Mucosa of descending colon (tissue), 3 donors: ENCODE results near the gene OSTF1. TPM values are rescaled to one million over a fixed set of nuclear protein-coding genes. Genes with fewer than 3 reads are reported as not detected.

ENCODE experiments used
- ATAC-seq: fragments of 200-7000 bp; cut with Tn5 transposase; one replicate; pipeline ENCODE4 v1.9.1; 2020; ENCODE audit warnings: mild to moderate bottlenecking, moderate library complexity
- DNase-seq, 3 donors: peaks; one replicate each; pipeline ENCODE4 v3.0.0-alpha.2; 2020
- H3K36me3 ChIP-seq: fragments of 200-600 bp; one replicate; pipeline ENCODE4 v1.8.0; 2021; ENCODE audit warnings: low read depth, mild to moderate bottlenecking
- H3K4me1 ChIP-seq: fragments of 200-600 bp; one replicate; pipeline ENCODE4 v1.8.0; 2021; ENCODE audit warnings: low read depth, mild to moderate bottlenecking
- H3K4me3 ChIP-seq: fragments of 200-600 bp; one replicate; pipeline ENCODE4 v1.8.0; 2021; ENCODE audit warnings: mild to moderate bottlenecking
- H3K9me3 ChIP-seq: fragments of 200-600 bp; one replicate; pipeline ENCODE4 v1.8.0; 2021; ENCODE audit warnings: mild to moderate bottlenecking
- intact Hi-C, 2 donors: fragments of 100-400 bp; cut with DNase I in 1 of 2; cut with micrococcal nuclease in 1 of 2; formaldehyde crosslinking; loops; one replicate each; pipeline versions ENCODE4 v1.11.0 to v1.11.1; 2022; cut with DNase I, micrococcal nuclease
- total RNA-seq, 3 donors: library from RNA; stranded (reverse); fragmentation: NEBNext Ultra II Directional in 2 of 3; extraction: Animal tissue kit (Norgen Biotek cat#: 25700) in 2 of 3; gene quantifications; one replicate each; pipeline versions ENCODE4 v1.2.1 to v1.2.4, GENCODE V29; 2021 to 2023
- TF ChIP-seq, protein P1 (sequence below): fragments of 200-600 bp; IDR thresholded peaks from one replicate; pipeline ENCODE4 v1.8.0; 2022; ENCODE audit warnings: antibody characterized with exemption, mild to moderate bottlenecking
- donor health status: DM: no; HTN: no; CAD: no; lungs with moderate emphysema.
- donor health status: DM: no; HTN: no; CAD: no.
- donor health status: DM: no; HTN: yes; CAD: no.

Gene OSTF1
- total RNA-seq, 3 donors from 2014 or later, result 40.6 to 71.2 (median 63.9) TPM

DNA sequence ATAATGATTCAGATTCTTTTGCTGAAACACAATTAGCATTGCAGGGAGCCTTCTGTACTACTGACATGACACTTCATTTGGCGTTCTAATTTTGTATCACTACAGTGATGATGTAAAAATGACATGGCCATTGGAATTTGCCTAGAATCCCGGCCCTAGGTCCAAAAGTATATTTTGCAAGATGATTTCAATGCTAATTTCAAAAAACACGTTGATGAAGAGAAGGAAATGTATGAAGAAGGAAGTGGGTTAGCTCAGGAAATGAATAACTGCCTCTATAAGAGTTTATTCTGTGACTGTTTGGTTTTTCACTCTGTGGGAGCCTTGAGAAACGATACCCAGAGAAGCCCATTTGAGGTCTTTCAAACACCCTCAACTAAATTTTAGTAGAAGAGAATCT, 59.3 kb downstream of the OSTF1 start:
- TF ChIP-seq, protein P1, sequence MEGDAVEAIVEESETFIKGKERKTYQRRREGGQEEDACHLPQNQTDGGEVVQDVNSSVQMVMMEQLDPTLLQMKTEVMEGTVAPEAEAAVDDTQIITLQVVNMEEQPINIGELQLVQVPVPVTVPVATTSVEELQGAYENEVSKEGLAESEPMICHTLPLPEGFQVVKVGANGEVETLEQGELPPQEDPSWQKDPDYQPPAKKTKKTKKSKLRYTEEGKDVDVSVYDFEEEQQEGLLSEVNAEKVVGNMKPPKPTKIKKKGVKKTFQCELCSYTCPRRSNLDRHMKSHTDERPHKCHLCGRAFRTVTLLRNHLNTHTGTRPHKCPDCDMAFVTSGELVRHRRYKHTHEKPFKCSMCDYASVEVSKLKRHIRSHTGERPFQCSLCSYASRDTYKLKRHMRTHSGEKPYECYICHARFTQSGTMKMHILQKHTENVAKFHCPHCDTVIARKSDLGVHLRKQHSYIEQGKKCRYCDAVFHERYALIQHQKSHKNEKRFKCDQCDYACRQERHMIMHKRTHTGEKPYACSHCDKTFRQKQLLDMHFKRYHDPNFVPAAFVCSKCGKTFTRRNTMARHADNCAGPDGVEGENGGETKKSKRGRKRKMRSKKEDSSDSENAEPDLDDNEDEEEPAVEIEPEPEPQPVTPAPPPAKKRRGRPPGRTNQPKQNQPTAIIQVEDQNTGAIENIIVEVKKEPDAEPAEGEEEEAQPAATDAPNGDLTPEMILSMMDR, result no peak
- Histone ChIP-seq H3K4me3 (no peak overlapping the region), H3K9me3 (peaks cover 9% of the 10 kb centered on the region), H3K36me3 (no peaks in the 10 kb centered on the region), H3K4me1 (no peaks in the 10 kb centered on the region)
- ATAC-seq (peak; percentile 57), DNase-seq (no peak)
- intact Hi-C loops, result no loop called here

DNA sequence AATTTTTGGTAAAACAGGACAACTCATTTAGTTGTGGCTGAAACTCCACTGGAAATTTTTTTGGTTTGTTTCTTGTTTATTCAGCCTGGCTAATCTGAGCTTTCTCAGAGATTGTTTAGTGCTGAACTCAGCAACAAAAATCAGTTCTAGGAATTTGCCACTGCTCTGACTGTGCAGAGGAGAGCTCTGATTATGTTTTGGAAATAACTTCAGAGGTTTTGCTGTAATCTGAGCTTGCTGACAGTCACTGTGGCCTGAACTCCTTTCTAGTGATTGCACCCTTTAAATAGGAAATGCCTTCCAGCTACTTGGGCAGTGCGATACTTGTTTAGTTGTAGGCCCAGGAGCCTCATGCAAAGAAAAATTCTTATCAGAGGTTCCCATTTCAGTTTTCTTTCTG, 60.2 kb downstream of the OSTF1 start:
- intact Hi-C loops, result no loop called here
- no peaks in the 10 kb centered on the region for H3K4me1 ChIP-seq
- no peak overlapping the region for H3K4me3 ChIP-seq
- TF ChIP-seq, protein P1, result no peak
- DNase-seq (no peak), ATAC-seq (no peak)
- H3K9me3 ChIP-seq, result peaks cover 9% of the 10 kb centered on the region
- no peaks in the 10 kb centered on the region for H3K36me3 ChIP-seq

DNA sequence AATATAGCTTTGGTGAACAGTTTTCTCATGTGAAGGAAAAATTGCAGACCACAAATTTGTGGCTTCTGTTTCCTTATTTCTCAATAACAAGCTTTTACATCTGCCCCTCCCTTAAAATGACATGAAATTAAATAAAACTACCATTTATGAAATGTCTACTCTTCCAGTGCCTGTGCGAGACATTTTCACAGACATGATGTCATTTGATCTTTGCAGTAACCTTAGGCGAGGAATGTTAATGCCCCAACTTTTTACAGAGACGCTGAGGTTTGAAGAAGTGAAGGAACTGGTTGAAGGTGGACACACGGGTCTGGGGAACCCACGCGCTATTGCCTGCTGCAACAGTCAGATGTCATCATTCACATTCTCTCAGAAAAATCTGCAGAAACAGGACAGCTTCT, 61.5 kb downstream of the OSTF1 start:
- Histone ChIP-seq H3K36me3 (no peaks in the 10 kb centered on the region), H3K4me1 (no peaks in the 10 kb centered on the region), H3K4me3 (no peak overlapping the region), H3K9me3 (no peaks in the 10 kb centered on the region)
- ATAC-seq, result no peak
- intact Hi-C loops, result no loop called here
- TF ChIP-seq, protein P1, result no peak
- no peak for DNase-seq

DNA sequence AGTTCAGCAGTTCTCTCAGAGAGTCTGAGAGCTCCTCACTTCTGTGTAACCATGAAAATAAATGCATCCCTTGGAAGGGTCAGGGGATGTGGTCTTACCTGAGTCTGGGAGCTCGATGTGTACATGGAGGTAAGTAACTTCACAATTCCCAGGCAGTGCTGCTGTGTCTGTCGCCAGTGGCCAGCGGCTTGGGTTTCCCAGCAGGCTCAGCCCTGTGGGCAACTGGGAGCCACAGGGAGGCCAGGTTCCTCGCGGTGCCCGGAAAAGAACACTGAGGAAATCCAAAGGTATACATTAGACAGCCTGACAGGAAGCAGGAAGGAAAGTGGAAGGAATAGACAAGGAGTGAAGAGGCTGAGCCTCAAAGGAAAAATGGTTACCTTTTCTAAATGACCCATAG, 62.2 kb downstream of the OSTF1 start:
- intact Hi-C loops, result no loop called here

DNA sequence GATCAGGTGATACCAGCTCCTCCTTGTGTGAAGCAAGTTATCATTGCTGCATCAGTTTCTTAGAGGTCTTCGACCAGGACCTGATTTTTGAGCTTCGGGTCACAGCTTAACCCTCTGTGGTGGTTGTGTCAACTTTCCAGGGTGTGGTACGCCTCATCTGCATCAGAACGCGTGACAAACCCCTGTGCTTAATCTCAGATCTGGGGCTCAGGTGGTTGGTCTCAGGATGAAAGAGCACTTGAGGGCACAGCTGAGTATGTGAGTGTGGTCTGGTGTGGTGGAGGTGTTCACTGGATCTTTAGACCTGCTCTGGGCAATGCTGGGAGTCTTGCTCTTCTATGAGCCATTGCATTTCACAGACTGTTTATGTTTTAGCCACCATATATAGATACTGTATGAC, 64.1 kb downstream of the OSTF1 start:
- Histone ChIP-seq H3K36me3 (no peaks in the 10 kb centered on the region), H3K4me3 (no peak overlapping the region), H3K9me3 (no peaks in the 10 kb centered on the region), H3K4me1 (no peaks in the 10 kb centered on the region)
- intact Hi-C loops, result no loop called here
- ATAC-seq, result peak; percentile 58
- no peak for DNase-seq
- TF ChIP-seq, protein P1, result no peak

More for the DNA sequence above, 62.2 kb downstream of the OSTF1 start:
- no peaks in the 10 kb centered on the region for H3K36me3 ChIP-seq
- no peaks in the 10 kb centered on the region for H3K4me1 ChIP-seq
- ATAC-seq (no peak), DNase-seq (no peak)
- H3K4me3 ChIP-seq, result no peak overlapping the region
- no peaks in the 10 kb centered on the region for H3K9me3 ChIP-seq
- TF ChIP-seq, protein P1, result no peak

DNA sequence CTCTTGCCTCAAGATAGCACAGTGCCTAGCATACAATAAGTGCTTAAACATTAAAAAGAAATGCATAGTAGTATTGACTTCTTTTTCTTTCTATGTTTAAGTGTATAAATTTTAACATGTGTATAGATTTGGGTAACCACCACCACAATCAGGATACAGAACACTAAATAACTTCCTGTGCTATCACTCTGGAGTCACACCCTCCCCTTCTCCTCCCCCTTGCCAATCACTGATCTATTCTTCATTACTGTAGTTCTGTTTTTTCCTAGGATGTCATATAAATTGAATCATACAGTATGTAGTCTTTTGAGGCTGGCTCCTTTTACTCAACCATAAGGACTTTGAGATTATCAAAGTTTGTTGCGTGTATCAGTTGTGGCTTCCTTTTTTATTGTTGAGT, 68.5 kb downstream of the OSTF1 start:
- Histone ChIP-seq H3K4me1 (no peaks in the 10 kb centered on the region), H3K4me3 (no peak overlapping the region), H3K9me3 (no peaks in the 10 kb centered on the region), H3K36me3 (no peaks in the 10 kb centered on the region)
- DNase-seq (no peak), ATAC-seq (peak; percentile 19)
- TF ChIP-seq, protein P1, result no peak
- intact Hi-C loops, result no loop called here
